Kasumi-1 (cell line): Measurements from ENCODE around the gene IFRD1.
"Not testable (repeated sequence)": the region's sequence is repeated elsewhere in the genome, so short reads cannot be mapped to it uniquely, and the experiment has no call there.

Experiments
- DNase-seq, 2 experiments: peaks; one replicate each; lab custom pipeline; 2025; lab: John Stamatoyannopoulos, UW

The IFRD1 gene

DNA sequence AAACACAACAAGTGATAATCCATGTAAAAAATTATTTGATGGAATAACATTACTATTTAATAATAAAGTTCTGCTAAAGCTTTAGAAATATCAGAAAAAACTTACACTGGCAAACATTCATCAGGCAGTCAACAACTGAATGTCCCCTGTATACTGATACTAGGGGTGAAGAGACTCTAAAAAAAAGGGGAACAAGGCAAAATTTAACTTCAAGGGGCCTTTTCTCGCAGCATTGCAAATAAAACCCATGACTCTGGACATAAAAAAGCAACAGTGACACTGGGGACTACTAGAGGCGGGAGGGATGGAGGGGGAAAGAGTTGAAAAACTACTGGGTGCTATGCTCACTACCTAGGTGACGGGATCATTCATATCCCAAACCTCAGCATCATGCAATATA is 5.8 kb upstream of the IFRD1 start:
- no peak for DNase-seq

DNA sequence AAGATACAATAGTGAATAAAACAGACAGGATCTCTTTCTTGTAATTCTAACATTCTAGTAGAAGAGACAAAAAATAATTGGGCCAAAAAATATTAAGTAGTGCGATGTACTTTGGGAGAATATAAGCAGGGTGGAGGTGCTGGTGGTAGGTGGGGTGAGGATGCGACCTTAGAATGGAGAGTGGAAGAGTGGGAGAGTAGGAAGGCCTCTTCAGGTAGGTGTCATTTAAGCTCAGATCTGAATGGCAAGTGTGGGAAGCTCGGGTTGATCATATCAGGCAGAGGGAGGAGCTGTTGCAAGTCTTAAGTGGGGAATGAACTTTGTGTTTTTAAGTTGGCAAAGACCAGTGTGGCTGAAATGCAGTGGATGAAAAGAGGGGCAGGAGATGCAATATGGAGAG is 3.8 kb upstream of the IFRD1 start:
- DNase-seq, result no peak

DNA sequence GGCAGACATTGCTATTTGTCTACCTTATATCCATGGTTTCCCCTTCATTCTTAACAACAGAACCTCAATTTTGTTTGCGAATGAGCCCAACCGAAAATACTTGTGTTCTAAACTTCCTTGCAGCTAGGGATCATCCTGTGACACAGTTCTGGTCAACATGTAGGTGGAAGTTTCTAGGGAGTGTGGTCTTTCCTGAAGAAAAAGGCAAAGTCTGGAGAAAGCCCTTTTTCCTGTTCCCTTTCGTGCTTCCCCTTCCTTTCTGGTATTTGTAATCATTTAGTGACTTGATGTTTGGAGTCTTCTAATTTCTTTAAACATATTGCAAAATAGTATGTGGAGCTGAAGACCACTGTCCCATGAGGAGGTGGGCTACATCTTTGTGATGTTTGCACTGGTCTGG is 2.9 kb upstream of the IFRD1 start:
- DNase-seq, result no peak

DNA sequence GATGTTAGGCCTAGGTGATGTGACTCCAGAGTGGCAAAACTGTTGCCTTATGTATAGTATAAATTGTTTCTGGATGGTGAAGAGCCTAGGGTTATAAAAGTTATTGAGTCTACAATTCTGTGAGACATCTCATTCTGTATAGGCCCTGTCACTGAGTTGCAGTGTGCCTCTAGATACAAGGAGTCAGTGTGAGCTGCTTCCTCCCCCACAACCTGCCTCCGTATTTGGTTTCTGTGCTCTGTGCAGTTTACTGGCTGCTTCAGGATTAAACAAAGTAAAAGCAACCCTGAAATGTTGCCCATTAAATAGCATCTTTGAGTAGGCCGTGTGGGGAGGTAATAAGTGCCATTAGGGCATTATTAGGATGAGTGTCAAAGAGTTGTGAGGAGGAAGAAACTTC is 1.9 kb upstream of the IFRD1 start:
- no peak for DNase-seq

DNA sequence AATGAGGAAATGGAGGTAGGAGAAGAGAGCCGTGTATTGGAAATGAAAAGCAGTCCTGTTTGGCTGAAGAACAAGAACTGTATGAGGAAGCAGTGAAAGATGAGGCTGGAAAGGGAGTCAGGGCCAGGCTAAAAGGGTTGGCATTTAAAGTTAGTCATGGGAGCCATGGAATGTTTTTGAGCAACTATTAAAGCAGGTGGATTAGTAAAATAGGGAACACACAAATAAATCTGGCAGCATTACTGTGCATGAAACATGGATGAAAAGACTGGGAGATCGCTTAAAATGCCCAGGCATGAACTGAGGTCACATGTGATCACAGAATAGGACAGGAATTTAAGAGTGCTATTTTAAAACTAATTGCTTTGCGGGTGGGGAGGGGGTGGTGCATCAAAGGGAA is 1.4 kb upstream of the IFRD1 start:
- no peak for DNase-seq

DNA sequence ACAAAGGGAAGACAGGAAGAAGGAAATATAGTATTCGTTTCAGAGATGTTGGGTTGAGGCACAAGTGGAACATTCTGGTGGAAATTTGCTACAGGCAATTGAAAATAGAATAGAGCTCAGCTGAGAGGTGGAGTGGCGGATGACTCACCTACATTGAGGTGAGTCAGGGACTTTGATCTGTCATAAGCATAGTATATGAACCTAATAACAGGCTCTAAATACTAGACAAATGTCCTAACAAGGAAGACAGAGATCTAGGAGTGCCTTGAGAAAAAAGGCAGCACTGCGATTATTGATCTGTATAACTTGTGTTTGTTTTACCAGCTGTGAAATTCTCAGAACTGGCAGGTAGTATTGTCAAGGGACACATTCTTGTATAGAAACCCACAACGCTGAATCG is 907 bp upstream of the IFRD1 start:
- DNase-seq, result no peak

DNA sequence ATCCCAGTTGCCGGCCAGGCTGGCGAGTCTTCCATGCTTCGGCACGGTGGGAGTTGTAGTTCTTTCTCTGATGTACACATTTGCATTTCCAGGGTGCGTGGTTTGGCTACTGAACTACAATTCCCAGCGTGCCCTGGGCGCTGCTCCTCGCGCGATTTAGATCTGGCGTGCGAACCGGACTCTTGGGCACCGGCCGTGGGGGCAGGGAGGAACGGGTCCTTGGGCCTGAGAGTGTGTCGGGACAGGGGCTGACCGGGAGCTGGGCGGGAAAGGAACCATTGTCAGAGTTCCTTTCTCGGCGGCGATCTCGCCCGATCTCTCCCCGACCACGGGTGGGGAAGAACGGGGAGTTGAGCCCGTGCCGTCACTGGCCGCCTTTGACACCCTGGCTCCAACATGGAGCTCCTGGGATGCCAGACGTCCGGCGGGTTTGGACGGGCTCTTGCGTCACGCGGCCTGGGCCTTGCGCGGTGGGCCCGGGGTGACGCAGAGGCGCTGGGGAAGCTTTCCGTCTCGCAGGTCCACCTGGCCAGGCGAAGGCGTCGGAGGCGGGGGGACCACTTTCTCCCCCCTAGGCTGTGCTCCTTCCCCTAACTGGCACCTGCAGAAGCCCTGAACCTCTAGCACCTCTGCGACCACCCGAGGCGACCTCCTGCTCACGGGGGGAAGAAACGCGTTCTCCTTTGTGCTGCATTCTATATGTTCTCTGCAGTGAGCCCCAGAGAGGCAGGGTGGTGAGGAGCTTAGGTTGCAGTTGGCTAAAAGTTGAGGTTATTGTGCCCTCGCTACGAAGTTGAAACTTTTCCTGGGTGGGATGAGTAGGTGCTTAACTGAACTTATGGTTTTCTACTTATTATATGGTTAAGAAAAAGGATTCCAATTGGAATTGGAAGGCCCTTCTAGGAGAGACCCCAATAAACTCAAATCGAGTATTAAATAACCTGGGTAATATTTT is 824 bp downstream of the IFRD1 start:
- DNase-seq, result peak; percentile 94 to 97

DNA sequence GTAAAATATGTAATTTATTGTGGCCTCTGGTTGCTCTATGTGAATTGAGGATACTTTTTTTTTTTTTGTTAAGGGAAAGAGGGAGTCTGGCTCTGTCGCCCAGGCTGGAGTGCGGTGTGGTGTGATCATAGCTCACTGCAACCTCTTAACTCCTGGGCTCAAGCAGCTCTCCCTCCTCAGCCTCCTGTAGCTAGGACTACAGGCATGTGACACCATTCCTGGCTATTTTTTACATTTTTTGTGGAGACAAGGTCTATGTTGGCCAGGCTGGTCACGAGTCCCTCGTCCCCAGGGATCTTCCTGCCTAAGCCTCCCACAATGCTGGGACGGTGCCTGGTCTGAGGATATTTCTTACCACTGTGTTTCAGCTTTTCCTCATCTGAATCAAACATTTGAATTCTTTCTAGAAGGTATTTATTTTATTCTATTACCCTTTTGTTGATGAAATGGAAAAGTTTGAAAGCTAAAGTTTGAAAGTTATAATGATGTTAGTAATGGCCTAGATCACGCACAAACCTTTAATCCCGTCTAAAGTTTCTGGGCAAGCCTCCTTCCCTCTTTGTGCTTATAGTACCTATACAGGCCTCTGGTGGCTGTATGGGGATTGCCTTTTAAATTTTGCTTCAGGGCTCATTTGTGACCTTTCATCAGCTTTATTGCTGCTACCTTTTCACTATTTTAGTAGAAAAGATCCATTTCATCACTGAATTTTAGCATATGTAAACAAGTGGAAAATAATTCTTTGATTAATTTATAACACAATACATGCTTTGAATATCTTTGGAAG is 2.0 kb downstream of the IFRD1 start:
- DNase-seq, result peak; percentile 66 to 83

DNA sequence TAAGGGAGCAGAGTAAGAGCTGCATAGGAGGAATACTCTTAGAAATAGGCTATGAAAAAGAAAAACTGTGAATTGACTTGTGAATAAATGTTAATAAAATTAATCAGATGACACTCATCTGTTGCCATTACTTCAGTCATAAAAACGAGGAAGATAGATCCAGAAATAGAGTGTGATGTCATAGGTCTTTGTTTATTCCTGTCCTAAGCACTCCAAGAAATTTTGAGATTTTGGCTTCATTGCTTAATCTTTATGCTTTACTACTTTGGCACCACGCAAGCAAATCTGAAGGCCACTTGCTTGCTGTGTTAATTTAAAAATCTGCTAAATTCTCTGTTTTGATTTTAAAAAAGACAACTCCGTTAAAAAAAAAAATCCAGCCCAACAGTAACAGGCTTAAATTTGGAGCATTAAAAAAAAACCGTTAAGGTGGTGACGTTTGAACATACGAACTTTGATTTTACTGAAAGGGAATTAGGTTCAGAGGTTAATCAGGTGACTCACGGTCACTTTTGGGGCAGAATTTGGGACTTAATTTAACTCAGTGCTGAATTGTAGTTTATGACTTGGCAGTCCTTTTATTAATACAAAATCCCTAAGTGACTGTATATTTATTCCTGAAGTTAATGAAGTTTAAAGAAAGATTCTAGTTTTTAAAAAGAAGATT is 3.4 kb downstream of the IFRD1 start:
- no peak for DNase-seq

DNA sequence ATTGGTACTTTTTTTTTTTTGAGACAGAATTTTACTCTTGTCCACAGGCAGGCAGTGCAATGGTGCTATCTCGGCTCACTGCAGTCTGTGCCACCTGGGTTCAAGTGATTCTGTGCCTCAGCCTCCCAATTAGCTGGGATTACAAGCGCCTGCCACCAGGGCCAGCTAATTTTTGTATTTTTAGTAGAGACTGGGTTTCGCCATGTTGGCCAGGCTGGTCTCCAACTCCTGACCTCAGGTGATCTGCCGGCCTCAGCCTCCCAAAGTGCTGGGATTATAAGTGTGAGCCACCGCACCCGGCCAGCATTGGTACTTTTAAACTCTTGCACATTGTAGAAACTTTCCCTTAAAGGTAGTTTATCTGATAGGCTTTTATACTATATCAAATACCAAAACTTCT is 3.9 kb downstream of the IFRD1 start:
- not testable (repeated sequence) for DNase-seq

DNA sequence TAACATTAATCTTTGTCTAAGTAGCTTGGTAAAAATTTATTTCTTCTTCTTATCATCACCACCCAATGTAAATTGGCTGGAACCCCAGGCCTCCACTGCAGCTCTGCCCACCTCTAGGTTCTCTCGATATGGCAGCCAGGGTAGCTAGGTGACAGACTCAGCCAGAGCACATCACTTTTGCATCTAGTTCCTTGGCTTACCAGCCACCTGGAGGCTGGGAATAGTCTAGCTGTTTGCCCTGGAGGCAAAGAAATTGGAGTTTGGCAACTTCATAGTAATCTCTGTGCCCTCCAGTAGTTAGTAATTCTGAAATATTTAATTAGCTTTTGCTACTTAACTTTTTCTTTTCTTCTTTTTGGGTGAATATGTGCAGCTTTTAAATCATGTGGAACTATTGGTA is 9.4 kb downstream of the IFRD1 start:
- DNase-seq, result no peak

DNA sequence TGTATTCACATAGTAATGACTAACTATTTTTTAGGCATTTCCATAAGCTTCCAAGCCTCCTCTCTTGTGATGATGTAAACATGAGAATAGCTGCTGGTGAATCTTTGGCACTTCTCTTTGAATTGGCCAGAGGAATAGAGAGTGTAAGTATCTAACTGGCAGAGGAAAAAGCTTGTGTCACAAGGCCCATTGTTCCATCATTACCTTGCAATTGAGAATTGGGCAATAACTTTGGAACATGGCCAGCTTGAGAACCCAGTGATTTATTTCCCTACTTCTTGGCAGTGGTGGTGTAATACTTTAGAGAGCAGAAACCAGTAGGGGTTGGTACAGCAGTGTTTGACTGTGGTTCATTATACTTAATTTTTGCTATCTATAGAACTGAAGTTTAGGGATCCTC is 12.0 kb downstream of the IFRD1 start:
- DNase-seq, result no peak

DNA sequence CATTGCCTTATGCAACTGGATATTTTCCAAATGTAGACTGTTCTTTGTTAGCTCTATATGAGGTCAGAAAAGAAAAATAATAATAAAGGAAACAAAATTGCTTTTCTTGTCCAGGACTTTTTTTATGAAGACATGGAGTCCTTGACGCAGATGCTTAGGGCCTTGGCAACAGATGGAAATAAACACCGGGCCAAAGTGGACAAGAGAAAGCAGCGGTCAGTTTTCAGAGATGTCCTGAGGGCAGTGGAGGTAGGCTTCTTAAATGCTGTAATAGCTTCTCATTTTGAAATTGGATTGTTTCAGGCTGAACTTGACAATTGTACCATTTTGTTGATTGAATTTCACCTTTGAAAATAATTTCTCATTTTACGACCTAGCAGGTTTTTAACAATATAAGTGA is 17.6 kb downstream of the IFRD1 start:
- DNase-seq, result no peak

DNA sequence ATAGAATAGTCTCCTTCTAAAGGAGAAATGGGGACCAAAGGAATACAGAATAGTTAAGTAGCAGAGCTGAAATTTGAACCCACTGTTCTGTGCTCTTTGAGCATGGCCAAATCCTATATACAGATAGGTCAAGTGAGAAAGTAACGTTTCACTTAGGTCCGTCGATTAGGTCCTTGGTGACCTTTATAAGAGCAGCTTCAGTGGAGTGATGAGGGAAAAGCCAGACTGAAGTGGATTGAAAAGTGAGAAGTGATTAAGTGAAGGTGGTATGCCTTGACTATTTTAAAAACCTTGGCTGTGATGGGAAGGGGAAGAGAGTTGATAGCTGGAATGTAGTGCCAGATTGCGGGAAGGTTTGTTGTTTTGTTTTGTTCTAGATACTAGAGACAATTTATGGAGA is 19.9 kb downstream of the IFRD1 start:
- no peak for DNase-seq

DNA sequence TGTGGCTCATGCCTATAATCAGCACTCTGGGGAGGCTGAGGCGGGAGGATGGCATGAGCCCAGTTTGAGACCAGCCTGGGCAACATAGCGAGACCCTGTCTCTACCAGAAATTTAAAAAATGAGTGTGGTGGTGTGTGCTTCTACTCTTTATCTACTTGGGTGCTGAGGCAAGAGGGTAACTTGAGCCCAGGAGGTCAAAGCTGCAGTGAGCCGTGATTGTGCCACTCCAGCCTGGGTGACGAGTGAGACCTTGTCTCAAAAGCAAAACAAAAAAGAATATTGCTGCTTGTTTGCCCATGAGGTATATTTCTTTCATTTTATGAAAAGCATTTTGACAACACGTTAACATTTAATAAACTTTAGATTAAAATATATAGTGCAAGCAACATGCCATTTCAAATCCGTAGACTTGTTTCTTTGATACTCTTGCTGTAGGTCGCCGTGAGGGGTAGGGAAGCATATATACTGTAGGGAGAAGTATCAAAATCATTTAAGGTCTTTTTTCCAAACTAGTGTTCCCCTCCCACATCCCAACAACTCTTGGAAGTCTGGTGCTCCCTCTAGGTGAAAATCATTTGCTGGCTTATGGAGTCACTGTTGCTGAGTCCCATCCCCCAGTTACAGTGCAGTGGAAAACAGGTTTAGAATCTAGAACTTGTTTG is 26.3 kb downstream of the IFRD1 start:
- DNase-seq, result no peak

DNA sequence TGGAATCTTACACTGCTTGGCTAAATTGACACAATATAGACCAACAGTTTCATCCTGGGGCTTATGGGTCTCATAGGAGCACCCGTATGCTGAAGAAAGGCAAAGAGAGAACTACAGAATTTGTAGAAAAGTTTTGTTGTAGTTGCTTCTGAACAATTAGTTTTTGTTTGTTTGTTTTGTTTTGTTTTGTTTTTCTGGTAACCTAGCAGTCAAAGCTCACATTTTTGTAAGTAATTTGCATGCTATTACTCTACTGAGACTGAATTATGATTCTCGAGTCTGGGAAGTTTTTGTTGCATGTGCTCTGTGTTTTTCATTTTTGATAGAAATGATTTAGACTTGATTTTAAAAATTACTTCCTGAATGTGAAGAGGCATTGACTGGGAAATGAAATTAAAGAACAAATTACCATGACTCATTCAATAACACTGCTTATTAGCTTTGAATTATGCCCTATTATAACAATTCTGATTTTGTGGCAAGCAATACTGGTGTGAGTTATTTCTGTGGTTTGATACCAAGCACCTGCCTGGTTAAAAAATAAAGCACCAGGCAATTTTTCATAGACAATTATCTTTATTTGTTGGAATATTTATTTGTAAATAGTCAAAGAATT is 31.0 kb downstream of the IFRD1 start:
- DNase-seq, result no peak

DNA sequence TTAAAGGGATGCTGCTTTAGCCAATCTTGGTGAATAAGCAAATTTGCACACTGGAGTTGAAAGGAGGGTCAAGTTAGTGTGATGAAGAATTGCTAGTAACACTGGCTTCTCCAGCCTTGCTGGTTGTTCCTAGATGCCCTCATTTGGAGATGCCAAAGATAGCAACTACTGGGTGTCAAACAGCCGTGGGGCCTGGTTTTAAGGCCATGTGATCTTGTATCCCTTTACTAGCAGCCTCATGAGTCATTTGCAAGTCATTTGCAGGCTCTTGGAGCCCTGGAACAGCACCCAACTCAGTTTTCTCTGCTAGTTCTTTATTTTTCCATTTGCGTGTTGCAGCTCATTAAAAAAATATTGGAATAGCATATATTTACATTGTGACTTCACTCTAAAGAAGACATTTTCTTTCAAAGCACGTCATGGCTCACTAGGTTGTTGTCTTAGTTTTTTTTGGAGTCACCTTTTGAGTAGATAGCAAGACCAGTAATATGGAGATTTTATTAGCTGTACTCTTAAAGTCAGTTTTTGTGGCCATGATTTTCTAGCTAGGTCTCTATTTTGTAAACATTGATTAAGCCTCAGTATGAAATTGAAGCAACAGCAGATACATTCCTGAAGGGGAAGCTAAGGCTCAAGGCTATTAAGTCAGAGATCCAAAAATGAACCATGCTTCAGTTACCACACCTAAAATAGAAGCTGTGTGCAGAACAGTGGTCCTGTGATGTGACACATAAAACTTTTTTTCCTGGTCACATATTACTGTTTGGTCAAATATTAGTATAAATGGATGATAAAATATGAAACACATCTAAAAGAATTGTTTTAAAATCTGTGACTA is 31.8 kb downstream of the IFRD1 start:
- peak; percentile 18 to 23 for DNase-seq

DNA sequence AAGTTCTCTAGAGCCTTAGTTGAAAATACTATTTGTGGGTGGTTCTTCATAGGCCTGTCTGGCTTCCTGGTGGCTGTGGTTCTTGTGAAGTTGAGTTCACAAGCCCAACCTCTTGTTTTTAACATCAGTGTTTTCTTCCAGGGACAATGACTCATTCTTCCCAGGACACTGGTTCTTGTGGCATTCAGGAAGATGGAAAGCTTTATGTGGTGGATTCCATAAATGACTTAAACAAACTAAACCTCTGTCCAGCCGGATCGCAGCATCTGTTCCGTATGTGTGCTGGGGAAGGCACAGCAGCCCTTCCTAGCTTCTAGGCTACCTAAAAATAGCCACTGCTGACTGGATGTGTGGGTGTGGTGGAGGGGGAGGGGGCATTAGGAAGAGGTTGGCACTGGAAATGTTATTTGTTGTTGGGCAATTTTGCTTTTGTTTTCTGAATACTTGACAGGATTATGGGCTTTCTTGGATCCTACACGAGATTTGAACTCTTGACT is 34.5 kb downstream of the IFRD1 start:
- peak in 1 of 2 experiments; percentile 13 for DNase-seq

DNA sequence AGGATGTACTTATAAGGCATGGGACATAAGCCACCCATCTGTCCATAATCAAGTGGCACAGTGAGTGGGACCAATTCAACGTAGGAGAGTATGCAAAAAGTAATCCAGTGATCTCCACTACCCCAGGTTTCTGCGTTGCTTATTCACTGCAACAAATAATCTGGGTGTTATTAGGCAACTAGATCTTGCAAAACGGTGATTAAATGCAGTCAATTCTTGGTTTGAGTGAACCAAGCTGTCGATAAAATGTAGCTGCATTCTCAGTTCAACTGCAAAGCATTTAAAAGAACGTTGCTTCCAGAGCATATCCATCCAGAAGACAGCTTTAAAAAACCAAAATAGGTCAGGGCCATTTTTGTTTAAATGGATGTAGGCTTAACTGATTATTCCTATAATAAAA is 35.5 kb downstream of the IFRD1 start:
- no peak for DNase-seq

DNA sequence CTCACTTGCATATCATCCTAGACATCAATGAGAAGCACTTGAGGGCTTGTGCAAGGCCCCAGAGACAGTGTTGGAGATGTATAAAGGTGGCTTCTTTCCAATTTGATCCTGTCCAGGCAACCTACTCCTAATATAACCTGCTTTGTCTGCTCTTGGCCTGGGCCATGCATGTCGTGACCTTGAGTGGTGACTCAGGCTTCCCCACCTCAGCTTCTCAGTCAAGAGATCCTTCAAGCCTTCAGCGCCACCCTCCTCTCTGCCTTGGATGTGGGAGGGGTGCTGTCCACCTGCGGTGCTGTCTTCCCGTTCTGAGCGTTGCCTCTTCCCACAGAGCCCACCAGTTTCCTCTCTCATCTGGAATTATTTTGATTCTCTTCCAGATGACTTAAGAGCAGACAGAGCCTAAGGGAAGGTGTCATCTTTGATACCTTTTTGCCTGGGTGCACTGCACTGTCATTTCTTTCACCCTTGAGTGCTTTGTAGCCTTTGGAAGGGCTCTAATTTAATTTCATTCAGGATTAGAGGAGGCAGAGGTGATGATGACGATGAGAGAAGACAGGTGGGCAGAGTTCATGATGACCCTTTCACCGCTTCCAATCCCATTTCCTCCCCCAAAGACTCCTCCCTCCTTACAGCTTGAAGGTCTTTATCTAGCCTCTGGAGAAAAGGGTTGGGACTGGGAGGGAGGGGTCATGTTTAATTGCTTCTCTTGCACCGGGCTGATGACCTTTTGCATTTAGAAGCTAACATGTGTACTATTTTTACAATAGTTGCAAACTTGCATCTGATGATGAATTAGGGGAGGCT is 37.4 kb downstream of the IFRD1 start:
- no peak for DNase-seq
